HepG2 (cell line): ENCODE results near the gene SYCE1L. TPM values are rescaled to one million over a fixed set of nuclear protein-coding genes. Genes with fewer than 3 reads are reported as not detected.

Experiments
- BATF2 ChIP-seq: sonication (generic); formaldehyde crosslinking; IDR thresholded peaks from 2 replicates; pipeline ENCODE4 v1.8.0; 2022; ENCODE audit warnings: mild to moderate bottlenecking, missing genetic modification reagents, moderate library complexity
- HDAC1 ChIP-seq: sonication (generic); formaldehyde crosslinking; IDR thresholded peaks from 2 replicates; pipeline ENCODE4 v1.5.1; 2020; ENCODE audit warnings: mild to moderate bottlenecking, missing genetic modification reagents
- HNRNPK ChIP-seq: fragments of 200-400 bp; formaldehyde crosslinking; IDR thresholded peaks from 2 replicates; pipeline ENCODE4 v1.6.1; 2018; ENCODE audit warnings: low read length, low read depth, moderate library complexity, mild to moderate bottlenecking; ENCODE audit not compliant: poor library complexity, severe bottlenecking
- MYPOP ChIP-seq: sonication (generic); formaldehyde crosslinking; IDR thresholded peaks from 2 replicates; pipeline ENCODE4 v1.8.1; 2023; ENCODE audit warnings: mild to moderate bottlenecking, moderate library complexity, missing genetic modification reagents
- NBN ChIP-seq: fragments of 450-650 bp; conservative IDR thresholded peaks from 2 replicates; pipeline ENCODE4 v1.6.1; 2017
- NFAT5 ChIP-seq: sonication (generic); formaldehyde crosslinking; IDR thresholded peaks from 2 replicates; pipeline ENCODE4 v1.4.0; 2020; ENCODE audit warnings: missing genetic modification reagents
- SALL2 ChIP-seq: sonication (generic); formaldehyde crosslinking; IDR thresholded peaks from 2 replicates; pipeline ENCODE4 v1.8.1; 2023; ENCODE audit warnings: mild to moderate bottlenecking, missing genetic modification reagents, inconsistent platforms
- SP4 ChIP-seq: sonication (generic); formaldehyde crosslinking; IDR thresholded peaks from 2 replicates; pipeline ENCODE4 v1.8.1; 2023; ENCODE audit warnings: mild to moderate bottlenecking, missing genetic modification reagents
- ZMAT3 ChIP-seq: sonication (generic); formaldehyde crosslinking; conservative IDR thresholded peaks from 2 replicates; pipeline ENCODE4 v1.7.0; 2021; ENCODE audit warnings: missing genetic modification reagents
- ZNF12 ChIP-seq: sonication (generic); formaldehyde crosslinking; IDR thresholded peaks from 2 replicates; pipeline ENCODE4 v1.5.0; 2020; ENCODE audit warnings: missing genetic modification reagents
- ZNF274 ChIP-seq: sonication (generic); formaldehyde crosslinking; IDR thresholded peaks from 2 replicates; pipeline ENCODE4 v1.5.1; 2020; ENCODE audit warnings: mild to moderate bottlenecking, missing genetic modification reagents
- ZNF280B ChIP-seq: sonication (generic); formaldehyde crosslinking; IDR thresholded peaks from 2 replicates; pipeline ENCODE4 v1.5.0; 2020; ENCODE audit warnings: missing genetic modification reagents, mild to moderate bottlenecking, borderline replicate concordance
- ZNF292 ChIP-seq: sonication (generic); formaldehyde crosslinking; IDR thresholded peaks from 2 replicates; pipeline ENCODE4 v1.8.1; 2022; ENCODE audit warnings: mild to moderate bottlenecking, low read depth, missing genetic modification reagents, borderline replicate concordance
- ZNF710 ChIP-seq: sonication (generic); formaldehyde crosslinking; IDR thresholded peaks from 2 replicates; pipeline ENCODE4 v1.5.0; 2020; ENCODE audit warnings: mild to moderate bottlenecking, missing genetic modification reagents, borderline replicate concordance
- ZSCAN21 ChIP-seq: sonication (generic); formaldehyde crosslinking; IDR thresholded peaks from 2 replicates; pipeline ENCODE4 v1.8.0; 2022; ENCODE audit warnings: mild to moderate bottlenecking, missing genetic modification reagents, moderate library complexity, borderline replicate concordance
- polyA plus RNA-seq, 8 experiments: library from polyadenylated mRNA; depleted of rRNA in 3 of 8; stranded (reverse) in 7 of 8; unstranded in 1 of 8; fragments of >200 nt; fragmentation: Illumina TruSeq in 4 of 8; extraction: Trizol in 4 of 8; gene quantifications; 2 replicates each; pipeline versions ENCODE4 v1.2.1 to v1.2.3, GENCODE V29; 2011 to 2016; ENCODE audit warnings: low read depth in 4 of 8, missing spikeins in 1 of 8, mixed read lengths in 1 of 8; ENCODE audit not compliant: insufficient read depth in 1 of 8
- total RNA-seq, 5 experiments: library from RNA; depleted of rRNA; stranded (reverse); fragments of >200 nt; fragmentation: Illumina TruSeq; extraction: Trizol; gene quantifications; 2 replicates each; pipeline ENCODE4 v1.2.3, GENCODE V29; 2016; ENCODE audit warnings: low read depth in 1 of 5

The SYCE1L gene
- total and polyA plus RNA-seq, 2 of the 13 experiments (the other 11 are each of a cell fraction or from before 2014, with no cell fraction given) = 0.22 TPM; not detected in 1

GRCh38 chr16:77211880-77212740 lies 12.9 kb downstream of the SYCE1L start (continued):
- TF ChIP-seq ZNF280B (CRISPR knock-in tag) (0 out of 2 replicates have a peak, but pooled peaks have one; percentile 18), ZNF12 (CRISPR knock-in tag) (no peak), NFAT5 (no peak), ZMAT3 (CRISPR knock-in tag) (0 out of 2 replicates have a peak, but pooled peaks have one; percentile 14), ZSCAN21 (CRISPR knock-in tag) (peak; percentile 80; the same call in 1 of the 2 replicates), NBN (no peak), HNRNPK (peak; percentile 90), SP4 (CRISPR knock-in tag) (peak; percentile 40), BATF2 (CRISPR knock-in tag) (0 out of 2 replicates have a peak, but pooled peaks have one; percentile 44), HDAC1 (0 out of 2 replicates have a peak, but pooled peaks have one; percentile 36), ZNF292 (CRISPR knock-in tag) (0 out of 2 replicates have a peak, but pooled peaks have one; percentile 5), ZNF710 (CRISPR knock-in tag) (0 out of 2 replicates have a peak, but pooled peaks have one; percentile 18), MYPOP (CRISPR knock-in tag) (0 out of 2 replicates have a peak, but pooled peaks have one; percentile 35), ZNF274 (no peak), SALL2 (0 out of 2 replicates have a peak, but pooled peaks have one; percentile 25)
